Daoy (cell line): Measurements from ENCODE around the gene DCLK3. TPM values are rescaled to one million over a fixed set of nuclear protein-coding genes. Genes with fewer than 3 reads are reported as not detected.

Source experiments
- DNase-seq: peaks from one replicate; pipeline ENCODE4 v3.0.0-alpha.2; 2015; ENCODE audit warnings: low read depth
- total RNA-seq: library from RNA; depleted of rRNA; stranded (reverse); fragments of >200 nt; shearing (Covaris generic); gene quantifications from 2 replicates; pipeline ENCODE4 v1.2.3, GENCODE V29; 2014

DCLK3 gene
- total RNA-seq, 1 experiment from 2014 or later, result 0.06 TPM

- DNase-seq, result peak; percentile 30
Measured at GRCh38 chr3:36707623-36708409, 56.5 kb downstream of the DCLK3 start.

DNA sequence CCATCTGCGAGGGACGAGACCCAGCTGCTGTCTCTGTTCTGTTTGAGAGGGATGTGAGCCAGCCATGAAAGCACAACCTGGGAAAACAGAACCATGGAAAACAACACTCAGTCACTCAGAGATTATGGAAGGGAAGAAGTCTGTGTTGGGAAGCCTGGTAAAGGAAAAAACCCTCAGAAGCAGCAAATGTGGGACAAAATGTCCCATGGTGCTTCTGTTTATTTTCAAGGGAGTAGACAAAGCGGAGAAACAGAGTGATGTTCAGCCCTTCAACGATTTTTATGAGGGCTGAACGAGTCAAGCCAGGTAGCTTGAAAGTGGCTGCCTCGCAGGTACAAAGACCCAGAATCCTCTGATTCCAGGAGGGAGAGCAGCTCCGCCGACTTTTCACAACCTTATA, 59.3 kb downstream of the DCLK3 start:
- DNase-seq, result no peak

DNA sequence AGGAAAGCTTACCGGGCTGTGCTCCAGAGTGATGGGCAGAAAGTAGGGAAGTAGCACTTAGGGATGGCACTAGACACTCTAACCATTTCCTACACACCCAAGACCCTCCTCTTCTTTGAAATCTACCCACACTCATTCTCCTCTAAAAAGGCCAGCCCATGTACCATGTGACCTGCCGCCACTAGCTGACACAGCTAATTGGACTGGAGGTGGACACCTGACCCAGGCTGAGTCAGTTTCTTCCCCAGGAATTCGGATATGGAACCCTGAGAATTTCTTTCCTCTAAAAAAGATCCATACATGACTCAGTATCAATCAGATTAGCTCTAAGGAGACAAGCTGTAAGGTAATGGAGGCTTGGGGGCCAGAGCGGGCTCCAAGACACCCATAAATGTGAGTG, 60.1 kb downstream of the DCLK3 start:
- no peak for DNase-seq

- no peak for DNase-seq
Measured at GRCh38 chr3:36701249-36701572, 63.1 kb downstream of the DCLK3 start.

- peak; percentile 57 for DNase-seq
Measured at GRCh38 chr3:36700537-36701248, 63.7 kb downstream of the DCLK3 start.

DNA sequence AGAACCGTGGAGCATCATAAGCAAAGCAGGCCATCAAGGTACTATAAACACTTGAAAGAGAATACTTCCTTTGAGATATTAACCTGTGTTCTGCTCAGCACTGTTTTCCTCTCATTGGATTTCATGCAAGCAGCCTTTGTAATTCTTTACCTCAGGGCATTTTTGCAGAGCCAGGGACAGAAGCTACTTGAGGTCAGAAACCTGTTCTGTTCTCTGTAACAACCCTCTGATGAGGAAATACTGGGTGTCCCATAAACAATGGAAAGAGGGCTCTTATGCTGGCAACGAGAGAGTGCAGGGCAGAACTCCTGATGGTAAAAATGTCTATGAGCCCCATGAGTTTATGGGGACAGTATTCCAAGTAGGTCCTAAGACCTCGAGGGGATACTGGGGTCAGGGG, 66.0 kb downstream of the DCLK3 start:
- no peak for DNase-seq

- no peak for DNase-seq
Measured at GRCh38 chr3:36697229-36698001, 66.9 kb downstream of the DCLK3 start.

DNA sequence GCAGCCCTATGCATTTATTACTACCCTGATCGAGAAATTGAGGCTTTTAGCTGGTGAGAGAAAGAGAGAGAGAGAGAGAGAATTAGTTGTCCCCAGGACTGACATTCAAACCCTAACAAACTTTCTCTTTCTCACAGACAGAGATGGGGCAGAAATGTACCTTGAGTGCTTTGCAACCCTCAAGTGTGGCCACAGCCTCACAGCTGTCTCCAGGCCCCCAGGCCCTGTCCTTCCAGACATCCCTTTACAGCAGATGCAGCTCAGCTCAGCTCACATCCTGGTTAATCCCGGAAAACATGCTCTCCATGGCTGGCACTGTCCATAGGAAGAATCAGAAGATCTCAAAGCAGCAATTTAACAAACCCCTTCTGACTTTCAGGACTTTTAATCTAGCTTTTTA, 67.6 kb downstream of the DCLK3 start:
- no peak for DNase-seq

DNA sequence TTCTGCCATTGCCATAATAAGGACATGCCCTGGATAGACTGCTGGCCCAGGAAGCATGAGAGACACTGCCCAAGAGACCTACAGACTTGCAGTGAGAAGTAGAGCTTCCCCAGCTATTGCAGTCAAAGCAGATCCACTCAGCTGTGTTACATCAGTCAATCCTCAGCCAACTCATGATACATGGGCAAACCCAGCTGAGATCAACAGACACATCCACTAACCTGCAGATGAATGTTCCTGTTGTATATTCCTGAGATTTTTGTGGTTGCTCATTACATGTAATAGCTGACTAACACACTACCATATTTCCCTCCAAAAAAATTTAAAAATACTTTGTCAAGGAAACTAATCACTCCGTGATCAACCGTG, 68.6 kb downstream of the DCLK3 start:
- no peak for DNase-seq

DNA sequence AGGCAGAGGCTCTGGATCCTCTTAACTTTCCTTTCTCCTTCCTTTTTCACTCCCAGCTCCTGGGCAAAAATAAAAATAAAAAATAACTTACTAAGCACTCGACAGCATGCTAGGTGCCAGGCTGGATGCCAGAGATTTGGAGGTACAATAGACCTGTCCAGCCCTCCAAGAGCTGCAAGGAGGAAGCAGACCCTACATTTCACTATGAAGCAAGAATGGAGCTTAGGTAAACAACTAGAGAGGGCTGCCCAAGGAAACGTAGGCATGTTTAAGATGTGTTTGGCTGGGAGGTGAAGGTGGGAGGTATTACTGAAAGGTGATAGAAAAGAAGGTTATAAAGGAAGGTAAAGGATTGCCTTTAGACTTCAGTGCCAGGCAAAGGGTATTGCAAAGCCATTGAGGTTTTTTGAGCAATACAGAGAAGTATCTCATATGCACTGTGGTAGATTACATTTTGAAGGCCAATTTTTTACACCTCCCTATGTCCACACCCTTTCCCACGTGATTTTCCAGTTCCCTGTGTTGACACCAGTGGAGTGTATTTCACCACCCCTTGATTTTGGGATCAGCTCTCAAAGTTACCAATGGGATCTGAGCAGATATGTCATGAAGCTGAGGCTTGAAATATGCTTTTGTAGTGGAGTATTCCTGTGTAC, 69.1 kb downstream of the DCLK3 start:
- no peak for DNase-seq

DNA sequence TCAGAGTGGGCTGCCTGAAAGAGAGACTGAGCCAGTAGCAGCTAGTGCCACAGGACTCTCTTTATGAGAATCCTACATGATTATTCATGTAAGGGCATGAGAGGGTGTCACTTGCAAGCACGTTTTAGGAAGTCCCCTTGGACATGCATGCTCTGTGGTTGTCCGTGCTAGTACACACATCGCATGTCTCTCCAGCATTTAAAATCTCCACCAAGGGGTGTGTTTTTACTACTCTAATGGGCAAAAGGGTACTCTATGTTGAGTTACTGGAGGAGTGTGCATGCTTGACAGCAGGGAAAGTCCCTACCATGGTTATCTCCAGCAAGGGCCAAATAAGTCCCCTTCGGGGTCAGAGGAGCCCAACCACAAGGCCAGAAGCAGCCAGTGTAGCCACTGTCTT, 70.7 kb downstream of the DCLK3 start:
- DNase-seq, result no peak

DNA sequence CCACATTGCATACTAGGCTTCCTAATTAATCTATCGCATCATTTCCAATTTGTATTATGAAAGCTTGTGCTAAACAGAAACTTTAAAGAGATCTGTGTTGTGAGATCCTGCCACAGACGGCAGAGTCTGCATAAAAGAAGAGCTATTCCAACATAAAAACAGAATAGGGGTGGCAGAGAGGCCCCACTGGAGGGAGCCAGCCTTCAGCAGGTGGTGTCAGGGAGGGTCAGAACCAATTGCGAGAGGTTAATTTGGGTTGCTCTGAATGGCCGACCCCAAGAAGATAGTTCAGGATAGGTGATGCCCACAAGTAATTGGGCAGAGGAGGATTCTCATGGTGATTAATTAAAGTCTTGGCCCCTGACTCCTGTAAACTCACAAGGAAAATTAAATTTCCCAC, 74.8 kb downstream of the DCLK3 start:
- no peak for DNase-seq

- no peak for DNase-seq
Measured at GRCh38 chr3:36688815-36689214, 75.5 kb downstream of the DCLK3 start.

DNA sequence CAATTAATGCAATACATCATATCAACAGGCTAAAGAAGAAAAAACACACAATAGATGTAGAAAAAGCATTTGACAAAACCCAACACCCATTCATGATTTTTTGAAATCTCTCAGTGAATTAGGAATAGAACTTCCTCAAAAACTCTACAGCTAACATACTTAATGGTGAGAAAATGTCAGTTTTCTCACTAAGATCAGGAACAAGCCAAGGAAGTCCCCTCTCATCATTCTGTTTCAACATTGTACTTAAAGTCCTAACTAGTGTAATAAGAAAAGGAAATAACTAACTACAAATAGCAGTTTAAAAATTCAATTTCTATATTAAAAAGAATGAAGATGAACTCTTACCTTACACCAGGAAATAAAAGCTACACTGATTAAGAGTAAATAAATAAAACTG, 77.8 kb downstream of the DCLK3 start:
- DNase-seq, result no peak

GRCh38 chr3:36681867-36682266, 82.5 kb downstream of the DCLK3 start:
- no peak for DNase-seq

DNA sequence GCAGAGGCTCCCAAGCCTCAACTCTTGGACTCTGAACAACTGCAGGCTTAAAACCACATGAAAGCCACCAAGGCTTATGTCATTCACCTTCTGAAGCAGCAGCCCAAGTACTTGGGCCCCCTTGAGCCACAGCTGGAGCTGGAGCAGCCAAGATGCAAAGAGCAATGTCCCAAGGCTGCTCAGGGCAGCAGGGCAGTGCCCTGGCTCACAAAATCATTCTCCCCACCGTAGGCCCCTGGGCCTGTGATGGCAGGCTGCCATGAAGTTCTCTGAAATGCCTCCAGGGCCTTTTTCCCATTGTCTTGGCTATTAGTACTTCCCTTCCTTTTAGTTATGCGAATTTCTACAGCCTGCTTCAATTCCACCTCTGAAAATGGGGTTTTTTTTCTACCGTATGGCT, 83.4 kb downstream of the DCLK3 start:
- no peak for DNase-seq

DNA sequence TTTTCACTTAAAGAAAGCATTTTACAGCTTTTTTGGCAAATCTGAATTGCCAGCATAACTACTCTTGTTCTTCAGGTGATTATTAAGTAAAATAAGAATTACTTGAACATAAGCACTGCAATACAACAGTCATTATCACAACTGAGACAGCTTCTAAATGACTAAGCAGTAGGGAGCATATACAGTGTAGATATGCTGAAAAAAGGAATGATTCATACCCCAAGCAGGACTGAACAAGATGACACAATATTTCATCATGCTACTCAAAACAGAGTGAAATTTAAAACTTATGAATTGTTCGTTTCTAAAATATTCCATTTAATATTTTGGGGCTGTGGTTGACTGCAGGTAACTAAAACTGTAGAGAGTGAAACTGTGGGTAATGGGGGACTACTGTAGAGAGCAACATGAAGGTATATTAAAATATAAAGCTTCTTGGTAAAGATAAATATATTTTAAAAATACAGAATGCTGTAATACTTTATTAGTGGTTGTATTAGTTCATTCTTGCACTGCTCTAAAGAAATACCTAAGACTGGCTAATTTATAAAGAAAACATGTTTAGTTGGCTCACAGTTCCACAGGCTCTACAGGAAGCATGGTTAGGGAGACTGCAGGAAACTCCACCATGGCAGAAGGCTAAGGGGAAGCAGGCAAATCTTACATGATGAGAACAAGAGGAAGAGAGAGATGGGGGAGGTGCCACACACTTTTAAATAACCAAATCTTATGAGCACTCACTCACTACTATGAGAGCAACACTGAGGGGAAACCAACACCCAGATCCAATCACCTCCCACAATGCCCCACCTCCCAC, 84.8 kb downstream of the DCLK3 start:
- peak; percentile 20 for DNase-seq

DNA sequence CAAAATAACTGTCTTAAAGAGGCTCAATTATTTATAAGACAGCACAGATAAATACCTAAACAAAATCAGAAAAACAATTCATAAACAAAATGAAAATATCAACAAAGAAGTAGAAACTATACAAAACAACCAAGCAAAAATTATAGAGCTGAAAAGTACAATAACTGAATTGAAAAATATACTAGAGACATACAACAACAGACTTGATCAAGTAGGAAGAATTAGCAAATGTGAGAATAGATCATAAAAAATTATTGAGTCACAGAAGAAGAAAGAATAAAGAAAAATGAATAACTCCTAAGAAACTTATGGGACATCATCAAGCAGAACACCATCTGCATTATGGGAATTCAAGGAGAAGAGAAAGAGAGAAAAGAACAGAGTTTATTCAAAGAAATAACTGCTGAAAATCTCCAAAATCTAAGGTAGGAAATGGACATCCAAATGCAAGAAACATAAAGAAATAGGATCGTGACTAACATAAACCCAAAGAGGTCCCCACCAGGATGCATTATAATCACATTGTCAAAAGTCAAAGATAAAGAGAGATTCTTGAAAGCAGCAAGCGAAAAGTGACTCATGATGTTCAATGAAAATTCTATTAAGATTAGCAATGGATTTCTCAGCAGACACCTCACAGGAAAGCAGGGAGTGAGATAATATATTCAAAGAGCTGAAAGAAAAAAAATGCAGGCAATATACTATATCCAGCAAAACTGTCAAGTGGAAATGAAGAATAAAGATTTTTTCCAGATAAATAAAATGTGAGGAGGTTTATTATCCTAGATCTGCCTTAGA, 85.9 kb downstream of the DCLK3 start:
- peak; percentile 24 for DNase-seq

- peak; percentile 75 for DNase-seq
Measured at GRCh38 chr3:36677331-36678007, 86.9 kb downstream of the DCLK3 start.

DNA sequence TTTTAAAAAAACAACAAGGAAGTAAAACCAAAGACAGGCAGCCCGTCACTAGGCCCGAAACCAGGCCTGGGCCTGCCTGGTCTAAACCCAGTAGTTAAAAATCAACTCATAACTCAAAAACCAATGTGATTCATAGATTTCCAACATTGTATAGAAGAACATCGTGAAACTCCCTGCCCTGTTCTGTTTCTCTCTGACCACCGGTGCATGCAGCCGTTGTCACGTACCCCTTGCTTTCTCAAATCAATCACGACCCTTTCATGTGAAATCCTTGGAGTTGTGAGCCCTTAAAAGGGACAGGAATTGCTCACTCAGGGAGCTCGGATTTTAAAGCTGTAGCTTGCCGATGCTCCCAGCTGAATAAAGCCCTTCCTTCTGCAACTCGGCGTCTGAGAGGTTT, 89.5 kb downstream of the DCLK3 start:
- no peak for DNase-seq
